ENCODE measurements around the gene STXBP5.

GRCh38 chr6:147211831-147212230 lies 7.6 kb downstream of the STXBP5 start:
- TF ChIP-seq CTCF (IDR thresholded peaks at IDR 0.05; ENCODE audit: low read depth, low read length, missing input control) (no peak), SP1 (IDR thresholded peaks at IDR 0.05) (no peak)

Measured in liver (tissue), 3 donors.